DND-41 (cell line): Measurements from ENCODE around the gene NCLN.

Experiments used
- EZH2 ChIP-seq: IDR thresholded peaks from 3 replicates; pipeline ENCODE4 v1.6.1; 2012; ENCODE audit warnings: borderline replicate concordance, low read depth, mild to moderate bottlenecking, moderate library complexity, low read length, inconsistent platforms; ENCODE audit not compliant: severe bottlenecking
- TF ChIP-seq, protein P1 (sequence below): IDR thresholded peaks from 2 replicates; pipeline ENCODE4 v1.5.1; 2012; ENCODE audit warnings: borderline replicate concordance, low read length, moderate library complexity, mild to moderate bottlenecking; ENCODE audit not compliant: poor library complexity, severe bottlenecking; ENCODE audit errors: extremely low read depth

DNA sequence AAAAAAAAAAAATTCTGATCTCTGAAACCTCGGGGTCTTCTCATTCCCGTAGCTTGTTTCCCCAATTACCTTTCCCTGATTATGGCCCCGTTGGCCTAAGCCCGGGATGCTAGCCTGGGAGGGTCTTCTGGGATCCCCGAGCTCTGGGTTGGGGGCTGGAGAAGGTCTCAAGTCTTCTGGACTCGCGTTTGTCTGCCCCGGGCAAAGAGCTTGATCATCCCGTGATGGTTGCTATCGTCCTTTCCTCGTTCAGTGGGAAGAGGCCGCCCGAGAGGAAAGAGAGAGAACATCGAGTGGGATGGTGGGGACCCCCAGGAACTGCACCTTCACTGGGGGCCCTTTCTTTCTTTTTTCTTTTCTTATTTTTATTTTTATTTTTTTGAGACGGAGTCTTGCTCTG, 47.5 kb upstream of the NCLN start:
- TF ChIP-seq, protein P1, sequence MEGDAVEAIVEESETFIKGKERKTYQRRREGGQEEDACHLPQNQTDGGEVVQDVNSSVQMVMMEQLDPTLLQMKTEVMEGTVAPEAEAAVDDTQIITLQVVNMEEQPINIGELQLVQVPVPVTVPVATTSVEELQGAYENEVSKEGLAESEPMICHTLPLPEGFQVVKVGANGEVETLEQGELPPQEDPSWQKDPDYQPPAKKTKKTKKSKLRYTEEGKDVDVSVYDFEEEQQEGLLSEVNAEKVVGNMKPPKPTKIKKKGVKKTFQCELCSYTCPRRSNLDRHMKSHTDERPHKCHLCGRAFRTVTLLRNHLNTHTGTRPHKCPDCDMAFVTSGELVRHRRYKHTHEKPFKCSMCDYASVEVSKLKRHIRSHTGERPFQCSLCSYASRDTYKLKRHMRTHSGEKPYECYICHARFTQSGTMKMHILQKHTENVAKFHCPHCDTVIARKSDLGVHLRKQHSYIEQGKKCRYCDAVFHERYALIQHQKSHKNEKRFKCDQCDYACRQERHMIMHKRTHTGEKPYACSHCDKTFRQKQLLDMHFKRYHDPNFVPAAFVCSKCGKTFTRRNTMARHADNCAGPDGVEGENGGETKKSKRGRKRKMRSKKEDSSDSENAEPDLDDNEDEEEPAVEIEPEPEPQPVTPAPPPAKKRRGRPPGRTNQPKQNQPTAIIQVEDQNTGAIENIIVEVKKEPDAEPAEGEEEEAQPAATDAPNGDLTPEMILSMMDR, result no peak
- TF ChIP-seq EZH2, result no peak
